ENCODE results near the gene SCN1A.

- TF ChIP-seq CTCF (IDR thresholded peaks at IDR 0.05) (no peak), HMGA2 (CRISPR knock-in tag; IDR thresholded peaks at IDR 0.05) (no peak), ZNF512 (CRISPR knock-in tag; IDR thresholded peaks at IDR 0.05; ENCODE audit: borderline replicate concordance) (no peak), STAT6 (CRISPR knock-in tag; conservative IDR thresholded peaks at IDR 0.05; ENCODE audit: low read depth) (no peak), E2F1 (CRISPR knock-in tag; IDR thresholded peaks at IDR 0.05) (no peak), USF2 (CRISPR knock-in tag; IDR thresholded peaks at IDR 0.05) (no peak), ZNF423 (CRISPR knock-in tag; IDR thresholded peaks at IDR 0.05) (no peak), CREM (CRISPR knock-in tag; IDR thresholded peaks at IDR 0.05) (no peak), ATF1 (CRISPR knock-in tag; IDR thresholded peaks at IDR 0.05) (no peak), MAX (CRISPR knock-in tag; IDR thresholded peaks at IDR 0.05) (no peak), ATF6 (CRISPR knock-in tag; IDR thresholded peaks at IDR 0.05) (no peak), MLX (CRISPR knock-in tag; IDR thresholded peaks at IDR 0.05) (no peak), CBFB (CRISPR knock-in tag; IDR thresholded peaks at IDR 0.05; ENCODE audit: low read depth) (no peak)
These were observed 58.8 kb downstream of the SCN1A start for GRCh38 chr2:166068981-166069380.

Data from WTC11 (cell line).